ENCODE results near the gene MTA3. TPM values are rescaled to one million over a fixed set of nuclear protein-coding genes. Genes with fewer than 3 reads are reported as not detected.

The MTA3 gene
- polyA plus RNA-seq, 4 donors, result 65.6 to 79.2 (median 71.2) TPM

GRCh38 chr2:42794271-42795046 is 226.0 kb downstream of the MTA3 start:
- DNase-seq (ENCODE audit: low read depth in 4 of 4, low spot score in 3 of 4), result no peak

- DNase-seq (ENCODE audit: low read depth in 4 of 4, low spot score in 3 of 4), result no peak
Measured at GRCh38 chr2:42795275-42795674, 226.8 kb downstream of the MTA3 start.

GRCh38 chr2:42795841-42796301 is 227.4 kb downstream of the MTA3 start:
- no peak for DNase-seq (ENCODE audit: low read depth in 4 of 4, low spot score in 3 of 4)

GRCh38 chr2:42796427-42797248 is 228.2 kb downstream of the MTA3 start:
- peak in 1 of 4 donors; percentile 21 for DNase-seq (ENCODE audit: low read depth in 4 of 4, low spot score in 3 of 4)

GRCh38 chr2:42797281-42797680 is 228.8 kb downstream of the MTA3 start:
- no peak for DNase-seq (ENCODE audit: low read depth in 4 of 4, low spot score in 3 of 4)

- DNase-seq (ENCODE audit: low read depth in 4 of 4, low spot score in 3 of 4), result no peak
Measured at GRCh38 chr2:42799881-42800280, 231.4 kb downstream of the MTA3 start.

GRCh38 chr2:42800461-42800962 is 232.1 kb downstream of the MTA3 start:
- DNase-seq (ENCODE audit: low read depth in 4 of 4, low spot score in 3 of 4), result no peak

- no peak for DNase-seq (ENCODE audit: low read depth in 4 of 4, low spot score in 3 of 4)
Measured at GRCh38 chr2:42800981-42801380, 232.5 kb downstream of the MTA3 start.

- no peak for DNase-seq (ENCODE audit: low read depth in 4 of 4, low spot score in 3 of 4)
Measured at GRCh38 chr2:42801381-42801780, 232.9 kb downstream of the MTA3 start.

GRCh38 chr2:42802150-42802549 is 233.7 kb downstream of the MTA3 start:
- DNase-seq (ENCODE audit: low read depth in 4 of 4, low spot score in 3 of 4), result no peak

- DNase-seq (ENCODE audit: low read depth in 4 of 4, low spot score in 3 of 4), result no peak
Measured at GRCh38 chr2:42804338-42804737, 235.9 kb downstream of the MTA3 start.

GRCh38 chr2:42804891-42805290 is 236.5 kb downstream of the MTA3 start:
- DNase-seq (ENCODE audit: low read depth in 4 of 4, low spot score in 3 of 4), result no peak

Other genes with a start within 250 kb of the MTA3 start
- gene COX7A2L, start 207.4 kb upstream of the MTA3 start, polyA plus RNA-seq (ENCODE audit: insufficient read length in 4 of 4), result 100 to 1,000 TPM; 157 to 198 (median 175) TPM
- 1 to 10 TPM in 1 of 4 donors, under 1 TPM in 3; 0.60 to 2.3 (median 0.92) TPM for gene KCNG3, start 74.7 kb upstream of the MTA3 start, polyA plus RNA-seq (ENCODE audit: insufficient read length in 4 of 4)
- gene OXER1, start 195.5 kb downstream of the MTA3 start, polyA plus RNA-seq (ENCODE audit: insufficient read length in 4 of 4), result 10 to 100 TPM in 1 of 4 donors, 1 to 10 TPM in 3; 5.6 to 11.8 (median 6.4) TPM
- gene HAAO, start 224.0 kb downstream of the MTA3 start, polyA plus RNA-seq (ENCODE audit: insufficient read length in 4 of 4), result 10 to 100 TPM; 25.2 to 54.8 (median 32.9) TPM

Measured in left renal pelvis (tissue), 4 donors.